Loucy (cell line): ENCODE measurements around the gene STAT4.

ENCODE experiments used
- H2AFZ ChIP-seq: fragments of 200-600 bp; sonication (generic); 2 replicates; pipeline ENCODE4 v1.6.0; 2016; ENCODE audit warnings: antibody characterized with exemption, mild to moderate bottlenecking, low read length, moderate library complexity
- H3F3A ChIP-seq: fragments of 200-600 bp; 2 replicates; pipeline ENCODE4 v1.6.0; 2016; ENCODE audit warnings: antibody characterized with exemption, low read depth, mild to moderate bottlenecking
- H3K27me3 ChIP-seq: fragments of 200-600 bp; sonication (generic); 2 replicates; pipeline ENCODE4 v1.6.1; 2014; ENCODE audit warnings: low read length, mild to moderate bottlenecking; ENCODE audit not compliant: insufficient read depth, poor library complexity, severe bottlenecking
- H3K36me3 ChIP-seq: fragments of 200-600 bp; sonication (generic); 2 replicates; pipeline ENCODE4 v1.6.1; 2016; ENCODE audit warnings: low read length; ENCODE audit not compliant: insufficient read depth
- H3K4me1 ChIP-seq: fragments of 200-600 bp; sonication (generic); 2 replicates; pipeline ENCODE4 v1.5.1; 2014; ENCODE audit warnings: low read length, mild to moderate bottlenecking; ENCODE audit not compliant: insufficient read depth, poor library complexity, severe bottlenecking
- H3K4me2 ChIP-seq: fragments of 200-600 bp; sonication (generic); 2 replicates; pipeline ENCODE4 v1.6.0; 2014; ENCODE audit warnings: antibody characterized with exemption, low read length, low read depth, mild to moderate bottlenecking; ENCODE audit not compliant: poor library complexity, severe bottlenecking
- H3K4me3 ChIP-seq: fragments of 200-600 bp; sonication (generic); 2 replicates; pipeline ENCODE4 v1.5.1; 2014; ENCODE audit warnings: low read length, mild to moderate bottlenecking, mixed read lengths; ENCODE audit not compliant: poor library complexity, severe bottlenecking
- H3K79me2 ChIP-seq: fragments of 200-600 bp; sonication (generic); 2 replicates; pipeline ENCODE4 v1.6.1; 2014; ENCODE audit warnings: low read length; ENCODE audit not compliant: insufficient read depth
- H3K9ac ChIP-seq: fragments of 200-600 bp; sonication (generic); 2 replicates; pipeline ENCODE4 v1.6.0; 2014; ENCODE audit warnings: mild to moderate bottlenecking, low read depth, low read length, moderate library complexity; ENCODE audit not compliant: poor library complexity, severe bottlenecking
- H3K9me2 ChIP-seq: fragments of 200-600 bp; sonication (generic); replicated peaks from 2 replicates; pipeline ENCODE4 v1.6.1; 2016; ENCODE audit warnings: low read depth, low read length, mixed read lengths
- H3K9me3 ChIP-seq: fragments of 200-600 bp; sonication (generic); 2 replicates; pipeline ENCODE4 v1.6.1; 2014; ENCODE audit warnings: mild to moderate bottlenecking, antibody characterized with exemption, low read length, low read depth; ENCODE audit not compliant: insufficient read depth
- H4K20me1 ChIP-seq: fragments of 200-600 bp; sonication (generic); 2 replicates; pipeline ENCODE4 v1.6.0; 2014; ENCODE audit warnings: antibody characterized with exemption, low read length, mild to moderate bottlenecking; ENCODE audit not compliant: insufficient read depth, poor library complexity, severe bottlenecking
- EZH2phosphoT487 ChIP-seq: fragments of 200-600 bp; IDR thresholded peaks from 2 replicates; pipeline ENCODE4 v1.6.1; 2018; ENCODE audit warnings: antibody characterized with exemption, mild to moderate bottlenecking, moderate library complexity, borderline replicate concordance
- TF ChIP-seq, protein P1 (sequence below): fragments of 200-600 bp; sonication (generic); conservative IDR thresholded peaks from 2 replicates; pipeline ENCODE4 v1.5.1; 2014; ENCODE audit warnings: mild to moderate bottlenecking, antibody characterized with exemption, low read length

Gene STAT4

DNA sequence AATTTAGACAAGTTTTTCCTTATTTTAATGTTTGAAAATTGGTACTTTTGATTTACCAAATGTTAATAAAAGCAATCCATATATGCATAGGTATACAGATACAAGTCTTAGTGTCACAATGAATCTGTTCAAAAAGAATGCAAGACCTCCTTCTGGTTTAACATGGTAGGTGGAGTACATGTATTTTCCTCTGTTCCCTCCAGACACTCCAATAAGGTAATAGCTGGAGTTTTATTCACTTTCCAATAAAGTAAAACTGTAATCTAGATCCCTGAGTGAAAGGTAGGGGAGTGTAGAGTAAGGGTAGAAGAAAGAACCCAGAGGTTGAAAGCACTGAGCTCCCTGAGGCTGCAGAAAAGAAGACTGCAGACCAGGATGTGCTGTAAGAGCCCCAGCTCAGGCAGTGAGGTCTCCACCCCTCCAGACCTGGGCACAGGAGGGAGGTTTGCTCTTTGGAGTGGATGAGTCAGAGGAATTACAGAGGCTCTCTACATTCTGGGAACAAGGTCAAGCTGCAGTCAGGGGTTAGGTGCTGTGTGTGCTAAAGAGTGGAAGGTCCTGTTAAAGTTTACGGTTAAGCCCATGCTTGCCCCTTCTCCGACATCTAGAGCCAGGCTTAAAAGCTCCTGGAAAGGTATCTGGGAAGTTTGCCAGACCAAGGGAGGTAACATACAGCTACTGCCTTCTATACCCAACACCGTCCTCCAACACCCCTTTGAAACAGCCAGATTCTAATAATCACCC lies 109.2 kb downstream of the STAT4 start:
- H3K4me2 ChIP-seq = no peak overlapping the region
- peaks cover 13% of the 10 kb centered on the region for H3K4me1 ChIP-seq
- no peaks in the 10 kb centered on the region for H3K9me2 ChIP-seq
- no peak overlapping the region for H3K4me3 ChIP-seq
- H3K36me3 ChIP-seq = no peaks in the 10 kb centered on the region
- H3K27me3 ChIP-seq = peaks cover 4% of the 10 kb centered on the region
- no peaks in the 10 kb centered on the region for H3K79me2 ChIP-seq
- no peaks in the 10 kb centered on the region for H4K20me1 ChIP-seq
- 0 out of 2 replicates have a peak, but pooled peaks cover 4% of the 10 kb centered on the region for H3K9me3 ChIP-seq
- no peaks in the 10 kb centered on the region for H3F3A ChIP-seq
- no peak overlapping the region for H3K9ac ChIP-seq
- TF ChIP-seq, protein P1, sequence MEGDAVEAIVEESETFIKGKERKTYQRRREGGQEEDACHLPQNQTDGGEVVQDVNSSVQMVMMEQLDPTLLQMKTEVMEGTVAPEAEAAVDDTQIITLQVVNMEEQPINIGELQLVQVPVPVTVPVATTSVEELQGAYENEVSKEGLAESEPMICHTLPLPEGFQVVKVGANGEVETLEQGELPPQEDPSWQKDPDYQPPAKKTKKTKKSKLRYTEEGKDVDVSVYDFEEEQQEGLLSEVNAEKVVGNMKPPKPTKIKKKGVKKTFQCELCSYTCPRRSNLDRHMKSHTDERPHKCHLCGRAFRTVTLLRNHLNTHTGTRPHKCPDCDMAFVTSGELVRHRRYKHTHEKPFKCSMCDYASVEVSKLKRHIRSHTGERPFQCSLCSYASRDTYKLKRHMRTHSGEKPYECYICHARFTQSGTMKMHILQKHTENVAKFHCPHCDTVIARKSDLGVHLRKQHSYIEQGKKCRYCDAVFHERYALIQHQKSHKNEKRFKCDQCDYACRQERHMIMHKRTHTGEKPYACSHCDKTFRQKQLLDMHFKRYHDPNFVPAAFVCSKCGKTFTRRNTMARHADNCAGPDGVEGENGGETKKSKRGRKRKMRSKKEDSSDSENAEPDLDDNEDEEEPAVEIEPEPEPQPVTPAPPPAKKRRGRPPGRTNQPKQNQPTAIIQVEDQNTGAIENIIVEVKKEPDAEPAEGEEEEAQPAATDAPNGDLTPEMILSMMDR = no peak
- TF ChIP-seq EZH2phosphoT487 = no peak
- H2AFZ ChIP-seq = no peak overlapping the region

GRCh38 chr2:191039616-191040015 lies 111.2 kb downstream of the STAT4 start:
- Histone ChIP-seq H3K4me1 (peaks cover 13% of the 10 kb centered on the region), H3K9me2 (no peaks in the 10 kb centered on the region), H3K79me2 (no peaks in the 10 kb centered on the region), H2AFZ (no peak overlapping the region), H3K27me3 (peaks cover 4% of the 10 kb centered on the region), H3K9ac (no peak overlapping the region), H3F3A (no peaks in the 10 kb centered on the region), H4K20me1 (no peaks in the 10 kb centered on the region), H3K4me2 (no peak overlapping the region), H3K4me3 (no peak overlapping the region), H3K9me3 (0 out of 2 replicates have a peak, but pooled peaks cover 4% of the 10 kb centered on the region), H3K36me3 (no peaks in the 10 kb centered on the region)
- TF ChIP-seq EZH2phosphoT487 = no peak
- TF ChIP-seq, protein P1 = no peak

DNA sequence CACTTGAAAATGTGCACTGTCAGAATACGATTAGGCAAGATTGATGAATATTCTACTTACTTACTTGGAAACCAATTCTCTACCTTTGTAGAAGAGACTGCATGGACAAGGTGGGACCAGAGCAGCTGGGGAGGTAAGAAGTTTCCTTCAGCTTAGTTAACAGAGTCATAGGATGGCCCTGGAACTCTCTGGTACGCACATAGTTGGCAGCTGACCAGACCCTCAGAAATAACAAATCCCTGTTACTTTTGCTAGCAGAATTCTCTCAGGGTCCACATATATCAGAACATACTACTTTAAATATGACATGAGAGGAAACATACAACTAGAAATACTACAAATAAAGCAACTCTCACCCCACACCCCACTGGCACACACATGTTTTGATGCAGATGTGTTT lies 112.1 kb downstream of the STAT4 start:
- Histone ChIP-seq H3K27me3 (no peaks in the 10 kb centered on the region), H3K79me2 (no peaks in the 10 kb centered on the region), H3K4me1 (peaks cover 13% of the 10 kb centered on the region), H3K9me3 (no peaks in the 10 kb centered on the region), H3K9me2 (no peaks in the 10 kb centered on the region), H4K20me1 (no peaks in the 10 kb centered on the region), H3K4me3 (no peak overlapping the region), H3F3A (no peaks in the 10 kb centered on the region), H3K9ac (no peak overlapping the region), H3K4me2 (peak overlapping the region; percentile 6), H2AFZ (no peak overlapping the region), H3K36me3 (no peaks in the 10 kb centered on the region)
- TF ChIP-seq, protein P1 = no peak
- no peak for TF ChIP-seq EZH2phosphoT487
